Measurements from ENCODE around the gene CFAP43.

GRCh38 chr10:104218751-104219150 is 13.4 kb downstream of the CFAP43 start:
- TF ChIP-seq CTCF (conservative IDR thresholded peaks at IDR 0.05; ENCODE audit: low read depth, low read length) (no peak), EZH2phosphoT487 (IDR thresholded peaks at IDR 0.05; ENCODE audit: borderline replicate concordance, low read length) (no peak)

Measured in PC-3 (cell line).